NCI-H2171 (cell line): Measurements from ENCODE around the gene TTC32.
A peak's percentile ranks its signal among the peaks of the same experiment; 100 is the strongest.
"Not testable (repeated sequence)": the region's sequence is repeated elsewhere in the genome, so short reads cannot be mapped to it uniquely, and the experiment has no call there.

Experiments
- DNase-seq: peaks from one replicate; lab custom pipeline; 2025; lab: John Stamatoyannopoulos, UW

TTC32 gene

DNA sequence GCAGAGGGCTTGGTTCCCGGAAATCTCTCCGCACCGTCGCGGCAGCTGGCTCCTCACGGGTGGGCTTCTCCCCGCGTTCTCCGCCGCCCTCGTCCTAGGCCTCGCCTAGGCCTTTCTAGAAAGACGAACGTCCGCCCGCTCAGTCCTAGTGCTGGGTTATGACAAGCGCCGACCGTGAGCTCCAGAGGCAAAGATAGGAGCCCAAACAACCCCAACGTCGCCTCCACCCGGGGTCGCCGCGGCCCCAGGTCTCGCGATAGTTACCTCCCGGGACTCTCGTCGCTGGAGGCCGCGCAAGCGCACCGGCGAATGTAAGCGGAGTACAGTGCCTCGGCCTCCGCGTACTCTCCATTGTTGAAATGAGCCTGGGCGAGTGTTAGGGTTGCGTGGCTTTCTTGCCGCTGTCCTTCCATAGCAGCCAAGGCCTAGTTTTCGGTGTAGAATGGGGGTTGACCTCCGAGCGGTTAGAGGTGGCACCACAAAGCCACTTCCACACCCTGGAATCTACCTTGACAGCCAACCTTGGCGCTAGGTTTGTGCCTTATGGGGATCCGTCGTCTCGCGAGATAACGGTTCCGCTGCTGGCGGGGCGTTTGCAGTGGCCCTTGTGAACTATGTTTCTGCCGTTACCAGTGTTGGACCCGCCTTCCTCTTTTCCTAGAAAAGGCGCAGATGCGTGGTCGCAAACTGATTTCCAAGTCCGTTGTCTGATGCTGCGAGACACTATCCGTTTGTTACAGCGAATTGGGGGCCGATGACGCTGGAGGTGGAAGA, at the start of gene TTC32:
TSS of gene TTC32 (minus strand) at position 542 of the 774 bp plus-strand sequence. CDS start at position 413, 129 bp downstream.
- DNase-seq, result peak; percentile 95

DNA sequence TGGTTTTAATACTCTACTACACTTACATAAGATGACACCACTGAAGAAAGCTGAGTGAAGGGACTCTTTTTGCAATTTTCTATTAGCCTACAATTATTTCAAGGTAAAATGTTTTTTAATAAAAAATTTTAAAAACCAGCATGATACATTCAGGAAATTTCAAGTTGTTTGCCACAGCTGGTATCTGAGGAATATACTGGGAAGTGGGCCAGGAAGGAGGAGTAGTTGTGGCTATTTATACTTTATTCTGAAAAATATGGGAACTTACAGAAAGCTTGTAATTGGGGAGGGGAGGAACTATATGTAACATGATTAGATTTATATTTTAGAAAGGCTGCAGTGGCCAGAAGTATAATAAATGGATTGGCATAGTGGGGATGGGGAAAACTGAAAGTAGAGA, 47.3 kb upstream of the TTC32 start:
- DNase-seq, result no peak

DNA sequence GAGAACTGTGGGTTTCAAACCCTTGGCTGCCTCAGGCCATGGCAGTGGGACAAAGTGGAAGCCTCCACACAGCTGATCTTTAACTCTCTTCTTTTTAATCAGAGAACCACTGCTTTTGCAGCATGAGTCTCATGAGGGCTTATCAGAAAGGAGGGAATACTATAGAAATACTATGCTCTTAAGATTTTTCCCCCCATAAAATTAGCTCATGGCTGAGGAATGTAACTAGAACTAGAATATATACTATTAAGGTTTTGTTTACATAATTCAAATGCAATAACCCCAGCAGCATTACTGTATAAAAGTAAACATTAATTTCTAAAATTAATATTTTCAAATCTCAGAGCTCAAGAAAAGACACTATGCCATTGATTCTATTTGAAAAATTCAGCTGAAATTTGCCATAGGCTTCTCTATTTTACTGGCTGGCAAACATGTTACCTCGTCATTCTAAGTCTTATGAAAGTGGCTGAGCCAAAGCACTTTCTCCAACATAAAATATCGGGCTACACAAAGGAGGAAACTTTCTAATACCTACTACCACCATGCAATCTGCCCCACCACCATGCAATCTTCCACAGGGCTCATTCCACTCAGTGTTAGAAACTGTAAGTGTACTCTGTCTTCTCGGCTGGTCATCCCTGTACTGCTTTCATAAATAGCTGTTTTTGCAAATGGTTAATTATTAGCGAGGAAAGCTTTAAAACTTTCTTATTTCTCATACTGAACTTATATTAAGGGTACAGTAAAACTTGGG, 45.6 kb upstream of the TTC32 start:
- no peak for DNase-seq

DNA sequence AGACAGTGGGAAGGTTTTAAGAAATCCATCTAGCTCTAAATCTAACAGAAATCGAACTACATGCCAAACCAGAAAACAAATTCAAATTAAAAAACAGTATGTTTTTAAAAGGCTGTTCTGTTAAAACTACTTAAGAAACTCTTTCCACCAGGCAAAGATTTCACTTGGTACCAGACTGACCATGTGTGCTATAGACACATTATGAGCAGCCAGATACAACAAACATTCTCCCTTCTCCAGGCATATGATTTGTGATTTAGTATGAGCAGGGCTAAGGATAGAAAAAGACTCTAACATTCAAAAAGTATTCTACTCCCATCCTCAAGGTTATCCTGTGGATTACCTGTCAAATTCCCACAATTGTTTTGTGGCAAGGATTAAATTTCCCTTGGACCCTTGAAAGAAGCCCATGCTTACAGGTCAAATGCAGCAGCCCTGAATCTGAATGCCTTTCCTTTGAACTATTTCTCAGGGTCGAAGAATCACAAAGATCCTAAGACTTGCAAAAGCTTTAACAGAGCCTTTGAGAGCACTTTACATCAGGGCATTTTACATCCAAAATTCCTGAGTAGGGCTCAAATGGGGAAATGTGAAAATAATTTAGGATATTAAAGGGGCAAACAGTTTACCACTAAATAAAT, 42.5 kb upstream of the TTC32 start:
- no peak for DNase-seq

DNA sequence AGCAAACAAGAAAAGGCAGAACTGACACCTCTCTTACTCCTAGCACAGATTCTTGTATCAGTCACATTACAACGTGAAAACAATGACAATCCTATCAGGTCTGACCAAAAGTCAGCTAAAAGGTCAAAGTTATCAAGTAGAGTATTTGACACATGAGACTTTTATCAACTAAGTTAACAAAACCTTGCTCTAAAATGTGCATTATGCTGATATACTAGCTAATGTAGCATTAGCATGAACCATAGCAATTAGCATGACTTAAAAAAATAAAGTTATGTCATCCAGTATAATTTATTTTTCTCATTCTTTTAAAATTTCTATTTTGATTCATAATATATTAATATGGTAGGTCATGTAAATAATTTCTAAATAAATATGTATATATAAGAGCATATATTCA, 41.4 kb upstream of the TTC32 start:
- DNase-seq, result no peak

DNA sequence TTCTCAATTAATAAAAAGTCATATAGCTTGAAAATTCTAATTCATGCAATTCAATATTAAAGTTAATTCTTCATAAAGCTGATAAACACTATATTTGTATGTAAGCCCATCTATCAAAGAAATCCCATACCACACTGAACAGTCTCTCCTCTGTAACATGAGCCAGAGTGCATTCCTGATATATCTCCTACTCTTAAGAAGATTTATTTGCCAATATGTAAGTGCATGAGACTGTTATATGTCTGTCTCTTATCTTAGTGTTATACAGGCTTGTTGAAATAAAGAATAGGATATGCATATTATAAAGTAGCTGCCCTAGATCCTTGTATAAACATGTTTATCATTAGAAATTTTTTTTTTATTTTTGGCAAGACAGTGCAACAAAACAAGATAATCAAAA, 40.4 kb upstream of the TTC32 start:
- no peak for DNase-seq

DNA sequence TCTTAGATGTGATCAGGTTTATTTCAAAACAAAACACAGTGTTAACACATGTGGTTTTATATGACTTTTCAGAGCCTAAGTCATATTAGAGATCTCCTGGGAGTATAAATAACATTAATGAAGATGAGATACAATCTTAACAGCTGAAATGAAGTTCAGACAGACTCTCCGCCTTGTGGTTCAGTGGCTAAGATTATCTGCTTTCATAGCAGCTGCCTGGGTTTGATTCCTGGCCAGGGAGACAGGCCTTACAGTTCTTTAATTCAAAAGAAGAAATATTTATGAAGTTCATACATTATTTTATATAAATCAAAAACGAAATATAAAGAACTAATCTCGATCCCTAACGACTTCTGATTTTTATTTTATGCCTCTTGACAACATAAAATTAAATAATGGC, 35.2 kb upstream of the TTC32 start:
- no peak for DNase-seq

DNA sequence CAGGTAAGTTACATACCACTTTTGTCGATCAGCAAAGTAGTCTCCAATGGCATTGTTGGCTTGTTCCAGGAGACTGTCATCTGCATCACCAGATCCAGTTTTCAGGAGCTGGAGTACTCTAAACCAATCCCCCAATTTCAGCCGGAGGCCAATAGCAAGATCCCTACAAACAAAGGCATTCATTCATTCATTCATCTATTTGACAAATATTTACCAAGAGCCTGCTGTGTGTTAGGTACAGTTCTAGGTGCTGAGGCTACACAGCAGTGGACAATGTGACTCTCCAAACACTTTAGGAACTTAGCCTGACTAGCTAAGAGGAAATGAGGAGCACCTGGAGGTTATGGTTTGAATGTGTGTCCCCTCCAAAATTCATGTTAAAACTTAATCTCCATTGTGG, 34.4 kb upstream of the TTC32 start:
- DNase-seq, result no peak

DNA sequence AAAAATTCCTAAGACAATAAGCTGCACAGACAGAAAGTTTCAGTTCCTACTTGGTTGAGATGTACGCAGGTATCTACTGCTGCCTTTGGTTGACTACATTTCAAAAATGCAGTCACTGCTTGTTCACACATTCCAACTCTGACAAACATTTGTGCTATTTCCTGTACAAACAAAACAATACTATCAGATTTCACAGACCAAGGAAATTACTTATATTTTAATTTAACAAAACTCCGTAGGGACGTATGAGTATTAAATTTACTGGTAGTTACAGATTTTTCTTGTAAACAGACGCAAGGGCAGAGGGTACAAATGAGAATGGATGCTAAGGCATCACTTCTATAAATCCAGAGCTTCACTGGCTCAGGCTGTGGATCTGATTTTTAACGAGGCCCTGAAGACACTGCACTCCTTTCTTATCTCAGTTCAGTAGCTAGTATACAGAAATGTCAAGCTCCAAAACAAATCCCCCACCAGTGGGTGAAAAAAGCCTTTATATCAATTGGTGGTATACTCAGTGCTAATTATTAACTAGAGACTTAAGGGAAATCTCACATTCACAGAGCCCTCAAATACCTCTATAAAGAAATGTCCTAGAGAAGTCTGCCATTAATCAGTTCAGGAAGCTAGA, 31.7 kb upstream of the TTC32 start:
- no peak for DNase-seq

DNA sequence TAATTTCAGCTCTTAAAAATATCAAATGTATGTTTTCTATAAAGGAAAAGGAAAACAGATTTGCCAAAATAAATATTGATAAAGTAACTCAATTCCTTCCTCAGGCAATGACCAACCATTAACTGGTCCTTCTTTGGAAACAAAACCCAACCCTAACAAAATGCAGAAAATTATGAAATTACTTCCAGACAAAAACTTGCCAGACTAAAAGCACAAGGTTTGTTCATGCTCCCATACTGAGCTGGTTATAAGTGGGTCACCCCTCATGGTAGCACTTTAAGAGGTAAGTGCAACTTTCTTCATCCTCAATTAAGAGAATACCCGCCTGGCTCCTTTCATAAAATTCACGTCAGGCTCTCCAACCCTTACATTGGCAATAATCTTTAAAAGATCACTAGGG, 31.1 kb upstream of the TTC32 start:
- no peak for DNase-seq

DNA sequence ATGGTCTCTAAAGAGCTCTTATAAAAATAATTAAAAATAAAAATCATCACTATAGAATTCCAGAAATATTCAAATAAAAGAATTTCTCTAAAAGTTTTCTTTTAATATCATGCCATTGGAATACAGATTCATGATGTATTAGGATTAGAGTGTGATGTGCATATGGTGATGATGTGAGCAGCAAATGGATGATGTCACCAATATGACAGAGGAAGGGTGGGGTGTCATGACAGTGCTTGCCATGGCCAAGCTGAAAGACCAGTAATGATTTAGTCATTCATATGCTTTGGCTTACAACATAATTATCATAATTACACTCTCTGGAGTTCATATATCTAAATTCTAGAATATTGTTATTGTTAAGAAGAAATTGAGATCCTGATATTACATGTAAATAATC, 27.4 kb upstream of the TTC32 start:
- no peak for DNase-seq

DNA sequence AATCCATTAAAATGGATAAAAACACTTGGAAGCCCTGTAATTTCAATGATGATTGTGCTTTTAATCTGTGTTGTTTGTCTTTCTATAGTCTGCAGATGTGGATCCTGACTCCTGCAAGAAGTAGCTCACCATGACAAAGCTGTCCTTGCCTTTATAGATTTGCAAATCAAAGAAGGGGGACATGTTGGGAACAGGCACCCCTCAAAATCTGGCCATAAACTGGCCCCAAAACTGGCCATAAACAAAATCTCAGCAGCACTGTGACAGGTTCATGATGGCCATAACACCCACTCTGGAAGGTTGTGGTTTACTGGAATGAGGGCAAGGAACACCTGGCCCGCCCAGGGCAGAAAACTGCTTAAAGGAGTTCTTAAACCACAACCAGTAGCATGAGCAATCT, 26.0 kb upstream of the TTC32 start:
- not testable (repeated sequence) for DNase-seq

DNA sequence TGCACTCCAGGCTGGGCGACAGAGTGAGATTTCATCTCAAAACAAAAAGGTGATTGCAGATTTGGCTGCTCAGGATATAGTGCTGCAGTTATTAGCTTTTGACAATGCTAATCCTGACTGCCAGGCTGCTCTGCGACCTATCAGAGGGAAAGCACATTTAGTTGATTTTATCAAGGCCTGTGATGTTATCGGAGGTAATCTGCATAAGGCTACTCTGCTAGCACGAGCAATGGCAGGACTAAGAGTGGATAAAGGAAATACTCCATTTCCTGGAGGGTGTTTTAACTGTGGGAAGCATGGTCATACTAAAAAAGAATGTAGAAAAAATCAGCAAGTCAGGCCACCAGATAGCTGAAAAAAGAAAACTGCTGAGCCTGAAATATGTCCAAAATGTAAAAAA, 22.7 kb upstream of the TTC32 start:
- not testable (repeated sequence) for DNase-seq

DNA sequence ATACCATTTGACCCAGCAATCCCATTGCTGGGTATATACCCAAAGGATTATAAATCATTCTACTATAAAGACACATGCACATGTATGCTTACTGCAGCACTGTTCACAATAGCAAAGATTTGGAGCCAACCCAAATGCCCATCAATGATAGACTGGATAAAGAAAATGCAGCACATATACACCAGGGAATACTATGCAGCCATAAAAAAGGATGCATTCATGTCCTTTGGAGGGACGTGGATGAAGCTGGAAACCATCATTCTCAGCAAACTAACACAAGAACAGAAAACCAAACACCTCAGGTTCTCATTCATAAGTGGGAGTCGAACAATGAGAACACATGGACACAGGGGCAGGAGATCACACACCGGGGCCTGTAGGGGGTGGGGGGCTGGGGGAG, 20.4 kb upstream of the TTC32 start:
- not testable (repeated sequence) for DNase-seq

DNA sequence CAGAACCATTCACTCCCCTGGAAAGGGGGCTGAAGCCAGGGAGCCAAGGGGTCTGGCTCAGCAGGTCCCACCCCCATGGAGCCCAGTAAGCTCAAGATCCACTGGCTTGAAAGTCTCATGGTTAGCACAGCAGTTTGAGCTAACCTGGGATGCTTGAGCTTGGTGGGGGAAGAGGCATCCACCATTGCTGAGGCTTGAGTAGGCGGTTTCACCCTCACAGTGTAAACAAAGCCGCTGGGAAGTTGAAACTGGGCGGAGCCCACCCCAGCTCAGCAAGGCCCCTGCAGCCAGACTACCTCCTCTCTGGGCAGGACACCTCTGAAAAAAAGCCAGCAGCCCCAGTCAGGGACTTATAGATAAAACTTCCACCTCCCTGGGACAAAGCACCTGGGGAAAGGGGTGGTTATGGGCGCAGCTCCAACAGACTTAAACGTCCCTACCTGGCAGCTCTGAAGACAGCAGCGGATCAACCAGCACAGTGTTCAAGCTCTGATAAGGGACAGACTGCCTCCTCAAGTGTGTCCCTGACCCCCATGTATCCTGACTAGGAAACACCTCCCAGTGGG, 14.7 kb upstream of the TTC32 start:
- no peak for DNase-seq

DNA sequence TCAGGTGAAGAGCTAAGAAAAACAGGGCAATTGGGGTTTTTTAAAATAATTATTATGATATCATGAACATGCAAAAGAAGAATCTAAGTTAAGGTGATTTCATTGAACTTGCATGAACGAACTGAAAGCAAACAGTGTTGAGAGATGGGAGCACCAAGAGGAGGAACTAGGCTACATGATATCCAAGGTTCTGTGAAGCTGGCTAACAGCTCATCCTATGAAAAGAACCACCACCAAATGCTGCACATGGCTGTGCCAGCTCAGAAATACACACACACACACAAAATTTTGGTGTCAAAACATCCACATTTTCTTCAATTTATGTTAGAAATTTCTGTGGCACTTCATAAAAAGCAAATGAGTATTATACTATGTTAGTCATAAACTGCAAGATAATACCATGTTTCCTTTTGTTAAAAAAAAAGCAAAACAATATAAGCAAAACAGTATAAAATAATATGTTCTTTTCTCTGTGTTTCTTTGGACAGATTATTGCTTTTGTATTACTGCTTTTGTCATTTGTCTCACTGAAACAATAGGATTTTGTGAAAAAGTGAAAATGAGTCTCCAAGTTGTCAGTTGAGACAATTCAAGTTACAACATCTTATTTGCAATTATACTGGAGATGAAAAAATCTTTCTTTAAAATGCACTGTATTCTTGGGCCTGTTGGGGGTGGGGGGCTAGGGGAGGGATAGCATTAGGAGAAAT, 12.6 kb upstream of the TTC32 start:
- DNase-seq, result no peak

DNA sequence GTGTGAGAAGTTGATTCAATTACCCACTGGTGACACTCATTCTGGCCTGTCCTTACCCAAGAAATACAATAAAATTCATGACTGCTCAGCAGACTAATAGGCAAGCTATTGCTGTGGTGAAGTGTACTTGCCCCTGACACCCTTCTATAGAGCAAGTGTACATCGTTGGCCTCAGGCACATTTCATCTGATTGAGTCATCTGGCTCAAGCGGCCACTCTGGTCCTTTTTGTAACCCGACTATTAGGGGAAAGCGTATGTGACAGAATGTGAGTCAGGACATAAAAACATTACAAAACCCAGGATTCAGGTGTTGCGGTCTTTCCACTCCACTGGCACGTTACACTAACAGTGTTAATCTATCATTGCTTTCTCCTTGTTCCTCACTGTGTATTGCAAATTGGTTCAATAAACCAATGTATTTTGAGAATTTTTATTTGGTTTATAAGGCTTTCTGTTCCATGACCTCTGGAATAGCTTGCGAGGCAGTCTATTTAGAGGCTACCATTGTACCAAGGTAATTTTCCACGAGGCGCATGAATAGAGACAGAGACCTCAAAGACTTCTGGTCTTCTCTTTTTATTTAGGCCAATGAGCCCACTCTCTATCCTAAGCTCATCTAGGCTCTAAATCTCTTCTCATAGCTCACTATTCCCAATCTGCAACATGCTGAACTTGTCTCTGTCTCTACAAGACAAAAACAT, 10.2 kb upstream of the TTC32 start:
- DNase-seq, result no peak

DNA sequence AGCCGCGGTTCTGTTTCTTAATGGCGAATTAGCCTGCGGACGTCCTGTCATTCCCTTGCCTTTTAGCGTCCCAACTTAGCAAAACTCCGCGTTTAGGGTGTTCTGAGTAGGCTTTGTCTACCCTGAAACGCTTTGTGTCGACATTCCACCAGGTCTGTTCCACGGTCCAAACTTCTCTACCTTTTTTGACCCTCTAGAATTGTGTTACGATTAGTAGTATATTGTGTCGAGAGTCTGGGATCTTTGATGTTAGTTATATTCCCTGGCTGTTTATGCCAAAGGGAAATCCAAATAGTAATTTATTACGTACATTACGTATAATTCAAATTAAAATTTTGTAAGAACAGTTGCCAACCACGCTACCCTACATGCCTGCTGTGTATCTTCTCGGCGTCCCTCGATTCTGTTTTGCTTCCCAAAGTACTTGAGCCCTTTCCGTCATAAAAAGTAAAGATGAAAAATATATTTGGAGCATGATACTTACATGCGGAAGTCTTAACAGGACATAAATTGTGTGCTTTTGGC, 495 bp upstream of the TTC32 start:
- DNase-seq, result no peak

DNA sequence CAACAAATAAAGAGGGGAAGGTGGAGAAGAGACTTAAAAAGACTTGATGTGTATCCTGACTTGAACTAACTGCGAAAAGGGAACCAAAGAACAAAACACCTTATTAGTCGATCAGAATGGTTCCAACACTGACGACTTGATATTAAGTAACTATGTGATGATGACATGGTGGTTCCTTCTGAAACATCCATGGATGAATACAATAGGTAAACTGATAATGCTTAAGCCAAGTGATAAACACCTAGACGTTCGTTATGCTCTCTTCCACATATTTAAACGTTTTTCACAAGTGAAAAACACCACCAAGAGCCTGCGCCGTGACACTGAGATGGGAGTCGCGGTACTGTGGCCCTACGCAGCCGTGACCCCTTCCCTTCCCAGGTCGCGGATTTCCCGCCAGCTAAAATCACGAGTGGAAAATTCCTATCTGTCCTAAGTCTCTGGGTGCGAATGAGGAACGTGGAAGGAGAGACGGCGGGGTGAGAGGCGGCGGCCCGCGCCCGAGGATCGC, 797 bp downstream of the TTC32 start:
- no peak for DNase-seq
